ENCODE results near the gene COL23A1. TPM values are rescaled to one million over a fixed set of nuclear protein-coding genes. Genes with fewer than 3 reads are reported as not detected.
"Not testable (repeated sequence)": the region's sequence is repeated elsewhere in the genome, so short reads cannot be mapped to it uniquely, and the experiment has no call there.

The COL23A1 gene
- total RNA-seq, 1 experiment from 2014 or later, result 21.7 TPM

DNA sequence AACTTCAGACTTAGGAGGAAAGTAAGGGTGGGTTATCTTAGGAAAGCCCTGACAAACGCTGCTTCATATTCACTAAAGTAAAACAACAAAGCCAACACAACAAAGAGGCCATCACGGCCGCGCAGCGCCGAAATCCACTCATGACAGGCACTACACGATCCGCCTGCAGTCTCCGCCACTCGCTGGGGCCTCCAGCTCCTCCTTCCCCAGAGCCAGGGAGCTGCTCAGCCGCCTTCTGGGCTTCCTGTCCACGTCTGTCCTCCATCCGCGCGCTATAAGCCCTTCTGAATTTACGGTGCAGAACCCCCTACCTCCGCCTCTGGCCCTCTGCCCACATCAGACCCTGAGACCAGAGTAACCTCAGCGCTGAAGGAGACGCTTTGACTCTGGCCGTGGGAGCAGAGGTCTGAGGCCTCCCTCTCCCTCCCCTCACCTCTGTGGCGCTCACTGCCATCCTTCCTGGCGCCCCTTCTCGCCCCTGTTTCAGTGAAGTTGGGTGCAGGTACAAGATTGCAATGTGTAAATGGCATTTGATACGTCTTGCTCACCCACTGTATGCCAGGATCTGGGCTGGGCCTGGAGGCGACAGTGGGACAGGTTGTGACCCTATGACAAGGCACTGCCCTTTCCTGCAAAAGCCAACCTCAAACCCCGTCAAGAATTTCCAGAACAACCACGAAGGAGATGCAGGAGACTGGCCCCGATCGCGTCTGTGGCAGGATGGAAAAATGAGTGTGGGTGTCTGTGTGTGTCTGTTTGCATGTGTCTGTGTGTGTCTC is 282.7 kb downstream of the COL23A1 start:
- no peak for DNase-seq (ENCODE audit: low read depth)

DNA sequence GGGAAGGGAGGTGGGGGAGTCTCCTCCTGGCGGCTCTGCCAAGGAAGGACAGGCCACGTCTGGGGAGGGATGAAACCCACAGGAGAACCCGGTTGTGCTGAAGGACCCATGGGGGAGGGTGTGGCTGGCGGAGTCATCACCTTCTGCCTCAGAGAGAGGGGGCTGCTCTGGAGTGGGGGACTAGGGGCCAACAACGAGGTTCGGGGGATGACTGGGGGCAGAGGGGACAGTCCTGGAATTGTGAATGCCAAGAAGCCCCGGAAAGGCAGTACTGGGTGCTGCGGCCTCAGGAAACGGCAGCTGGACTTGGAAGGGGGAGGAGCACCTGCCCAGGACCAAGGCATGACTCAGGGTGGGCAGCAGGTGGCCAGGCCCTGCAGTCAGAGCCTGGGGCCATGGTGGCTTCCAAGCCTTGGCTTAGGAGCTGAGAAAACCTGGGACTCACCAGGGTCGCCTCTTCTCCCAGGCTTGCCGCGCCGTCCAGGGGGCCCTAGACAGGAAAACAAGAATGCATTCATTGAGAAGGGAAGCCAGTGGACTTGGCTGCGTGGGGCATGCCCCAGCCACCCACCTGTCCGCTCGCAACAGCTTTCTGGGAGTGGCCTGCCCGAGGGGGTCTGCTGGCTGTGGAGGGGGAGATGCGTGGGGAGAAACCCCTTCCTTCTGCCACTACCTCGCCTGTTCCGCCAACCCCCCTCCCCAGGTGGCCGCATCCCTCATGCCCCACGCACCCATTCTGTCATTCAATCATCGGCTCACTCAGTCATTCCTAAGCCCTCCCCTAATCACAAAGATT is 283.6 kb downstream of the COL23A1 start:
- DNase-seq (ENCODE audit: low read depth), result no peak

DNA sequence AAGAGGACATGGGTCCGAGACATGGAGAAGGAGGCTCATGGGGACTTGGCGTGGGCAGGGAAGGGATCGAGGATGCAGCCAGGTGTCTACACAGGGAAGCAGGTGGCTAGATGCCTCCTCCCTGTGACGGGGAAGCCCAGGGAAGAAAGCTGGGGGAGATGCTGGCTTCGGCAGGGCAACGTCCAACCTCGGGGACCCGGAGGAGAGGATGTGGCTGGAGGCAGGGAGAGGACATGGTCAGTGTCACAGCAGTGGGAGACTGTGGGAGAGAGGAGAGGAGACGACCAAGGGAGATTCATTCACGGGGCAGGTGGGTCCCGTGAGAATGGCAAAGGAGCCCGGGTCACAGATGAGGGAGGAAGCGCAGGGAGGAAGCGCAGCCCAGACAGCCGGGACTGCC is 284.4 kb downstream of the COL23A1 start:
- DNase-seq (ENCODE audit: low read depth), result no peak

DNA sequence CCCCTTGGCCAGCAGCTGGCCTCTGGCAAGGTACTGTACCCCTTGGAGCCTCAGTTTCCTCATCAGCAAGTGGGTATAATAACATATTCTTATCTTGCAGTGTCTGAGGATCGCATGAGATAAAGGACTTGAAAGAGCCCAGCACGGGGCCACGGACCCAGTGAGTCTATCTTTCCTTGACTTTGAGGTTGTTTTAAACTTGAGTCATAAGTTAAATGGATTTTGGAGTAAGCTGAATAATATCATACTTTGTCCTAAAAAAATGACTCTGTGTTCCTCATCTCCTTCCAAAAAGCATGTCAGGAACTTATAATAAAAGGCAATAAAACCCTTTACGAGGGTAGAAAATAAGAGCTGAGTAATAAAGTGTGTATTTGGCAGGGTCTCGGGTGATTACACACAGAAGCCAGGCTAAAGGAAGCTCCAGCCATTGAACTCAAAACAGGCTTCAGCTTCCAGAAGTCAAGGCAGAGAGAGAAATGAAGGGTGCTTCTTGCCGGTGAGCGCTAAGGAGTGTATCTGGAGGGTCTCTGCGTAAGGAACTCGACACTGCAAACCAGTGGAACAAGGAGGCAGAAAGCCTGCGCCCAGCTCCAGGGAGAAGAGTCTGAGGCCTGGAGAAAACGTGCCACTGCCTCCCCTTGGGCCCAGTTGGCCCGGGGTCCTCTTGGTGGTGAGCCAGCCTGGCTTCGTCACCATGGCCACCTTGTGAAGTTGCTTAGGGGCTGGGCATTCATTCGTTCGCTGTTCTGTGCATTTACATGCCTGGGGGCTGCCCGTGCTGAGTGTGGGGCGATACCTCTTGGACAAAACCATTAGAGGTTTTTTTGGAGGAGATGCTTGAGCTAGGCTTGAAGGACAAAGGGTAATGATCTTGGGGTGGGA is 285.2 kb downstream of the COL23A1 start:
- no peak for DNase-seq (ENCODE audit: low read depth)

DNA sequence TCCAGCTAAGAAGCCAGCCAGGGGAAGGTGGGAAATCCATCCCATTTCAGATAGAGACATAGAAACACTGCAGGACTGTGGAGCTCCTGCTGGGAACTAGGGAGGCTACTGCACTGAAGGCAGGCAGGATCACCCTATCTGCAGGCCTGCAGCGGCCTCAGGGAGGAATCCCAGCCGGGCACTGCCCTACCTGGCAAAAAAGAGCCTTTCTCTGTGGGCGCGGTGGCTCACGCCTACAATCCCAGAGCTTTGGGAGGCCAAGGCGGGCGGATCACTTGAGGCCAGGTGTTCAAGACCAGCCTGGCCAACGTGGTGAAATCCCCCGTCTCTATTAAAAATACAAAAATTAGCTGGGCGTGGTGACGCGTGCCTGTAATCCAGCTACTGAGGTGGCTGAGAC is 286.2 kb downstream of the COL23A1 start:
- no peak for DNase-seq (ENCODE audit: low read depth)

DNA sequence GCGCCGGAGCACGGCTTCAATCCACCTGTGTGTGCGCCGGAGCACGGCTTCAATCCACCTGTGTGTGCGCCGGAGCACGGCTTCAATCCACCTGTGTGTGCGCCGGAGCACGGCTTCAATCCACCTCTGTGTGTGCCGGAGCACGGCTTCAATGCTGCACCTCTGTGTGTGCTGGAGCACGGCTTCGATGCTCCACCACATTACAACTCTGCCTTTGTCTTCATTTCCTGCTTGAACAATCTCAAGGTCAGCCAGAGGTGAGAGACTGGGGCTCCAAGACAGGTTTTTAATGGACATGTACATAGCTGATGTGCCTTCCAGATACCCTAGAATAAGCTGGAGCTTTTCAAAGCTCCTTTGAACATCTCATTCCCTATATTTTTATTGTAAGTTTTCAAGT is 287.9 kb downstream of the COL23A1 start:
- not testable (repeated sequence) for DNase-seq (ENCODE audit: low read depth)

DNA sequence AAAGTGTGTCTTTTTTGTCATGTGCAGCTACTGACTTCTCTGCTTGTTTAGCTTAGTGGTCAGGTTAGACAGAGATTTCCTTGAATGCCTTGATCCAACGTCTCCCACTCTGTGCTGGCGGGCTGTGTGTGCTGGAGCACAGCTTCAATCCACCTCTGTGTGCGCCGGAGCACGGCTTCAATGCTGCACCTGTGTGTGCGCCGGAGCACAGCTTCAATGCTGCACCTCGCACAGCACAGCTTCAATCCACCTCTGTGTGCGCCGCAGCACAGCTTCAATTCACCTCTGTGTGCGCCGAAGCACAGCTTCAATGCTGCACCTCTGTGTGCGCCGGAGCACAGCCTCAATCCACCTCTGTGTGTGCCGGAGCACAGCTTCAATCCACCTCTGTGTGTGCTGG is 288.6 kb downstream of the COL23A1 start:
- no peak for DNase-seq (ENCODE audit: low read depth)

DNA sequence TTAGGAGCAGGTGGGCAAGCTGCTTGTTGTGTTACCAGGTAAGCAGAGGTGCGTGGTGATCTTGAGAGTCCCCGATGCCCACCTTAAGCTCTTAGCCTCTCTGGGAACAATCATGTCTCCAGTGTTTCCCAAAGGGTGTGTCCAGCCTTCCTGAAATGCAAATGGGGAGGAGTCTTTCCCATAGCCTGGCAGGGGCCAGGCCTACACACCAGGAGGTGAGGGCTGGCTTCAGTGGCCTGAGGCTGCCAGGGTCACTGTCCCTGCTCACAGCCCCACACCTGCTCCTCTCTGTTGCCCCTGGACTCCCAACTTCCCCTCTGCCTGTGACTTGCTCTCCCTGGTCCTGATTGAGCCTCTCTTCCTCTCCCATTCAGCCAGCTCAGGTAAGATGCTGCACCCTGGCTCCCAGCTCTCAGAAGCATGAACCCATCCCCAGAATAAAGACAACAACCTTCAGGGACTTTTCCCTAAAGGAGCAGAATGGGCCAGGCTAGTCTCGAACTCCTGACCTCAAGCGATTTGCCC is 291.8 kb downstream of the COL23A1 start:
- no peak for DNase-seq (ENCODE audit: low read depth)

DNA sequence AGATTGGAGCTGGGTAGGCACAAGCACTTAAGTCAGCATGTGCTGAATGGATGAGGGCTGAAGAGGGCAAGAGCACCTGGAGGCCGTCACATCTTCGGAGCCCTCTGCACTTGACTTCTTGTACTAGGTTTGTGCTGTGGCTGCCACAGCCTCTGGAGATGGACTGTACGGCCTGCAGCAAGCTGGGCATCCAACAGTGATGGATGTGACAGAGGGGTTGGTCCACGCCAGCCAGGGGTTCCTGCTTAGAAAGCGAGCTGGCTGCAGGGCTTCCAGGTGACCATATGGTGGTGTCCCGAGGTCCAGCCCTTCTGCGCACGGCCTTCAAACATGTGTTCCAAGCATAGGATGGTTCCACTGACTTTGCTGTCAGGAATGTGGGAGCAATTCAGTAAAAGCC is 292.4 kb downstream of the COL23A1 start:
- no peak for DNase-seq (ENCODE audit: low read depth)

DNA sequence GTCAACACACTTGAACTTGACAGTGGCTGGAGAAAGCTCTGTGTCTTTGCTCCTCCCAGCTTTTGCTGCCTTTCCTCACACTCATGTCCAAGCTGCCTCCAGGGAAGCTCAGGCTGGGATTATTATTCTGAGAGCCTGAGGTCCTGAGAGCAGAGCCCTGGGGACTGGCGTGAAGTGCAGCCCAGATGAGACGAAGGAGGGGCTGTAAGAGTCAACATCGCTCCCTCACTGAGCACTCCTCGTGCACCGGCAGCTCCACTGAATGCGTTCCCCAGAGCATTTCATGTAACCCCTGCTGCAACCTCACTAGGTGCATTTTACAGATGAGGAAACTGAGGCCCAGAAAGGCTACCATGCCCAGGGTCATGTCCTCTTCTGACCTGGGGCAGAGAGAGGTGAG is 294.1 kb downstream of the COL23A1 start:
- no peak for DNase-seq (ENCODE audit: low read depth)

DNA sequence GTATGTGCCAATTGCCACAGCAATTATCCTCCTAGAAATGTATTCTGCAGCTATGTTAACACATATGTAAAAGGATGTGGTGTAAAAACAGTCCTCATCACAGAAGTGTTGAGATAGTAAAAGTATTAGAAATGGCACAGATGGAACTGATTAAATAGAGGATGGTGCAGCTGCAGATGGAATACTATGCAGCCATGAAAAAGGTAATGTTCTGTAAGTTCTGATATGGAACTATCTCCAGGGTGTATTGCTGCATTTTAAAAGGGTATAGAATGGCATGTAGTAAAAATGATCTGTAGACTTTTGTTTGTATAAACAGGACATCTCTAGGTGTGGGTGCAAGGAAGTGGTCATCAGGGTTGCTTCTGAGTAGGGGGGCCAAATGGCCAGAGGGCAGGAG is 294.6 kb downstream of the COL23A1 start:
- DNase-seq (ENCODE audit: low read depth), result no peak

DNA sequence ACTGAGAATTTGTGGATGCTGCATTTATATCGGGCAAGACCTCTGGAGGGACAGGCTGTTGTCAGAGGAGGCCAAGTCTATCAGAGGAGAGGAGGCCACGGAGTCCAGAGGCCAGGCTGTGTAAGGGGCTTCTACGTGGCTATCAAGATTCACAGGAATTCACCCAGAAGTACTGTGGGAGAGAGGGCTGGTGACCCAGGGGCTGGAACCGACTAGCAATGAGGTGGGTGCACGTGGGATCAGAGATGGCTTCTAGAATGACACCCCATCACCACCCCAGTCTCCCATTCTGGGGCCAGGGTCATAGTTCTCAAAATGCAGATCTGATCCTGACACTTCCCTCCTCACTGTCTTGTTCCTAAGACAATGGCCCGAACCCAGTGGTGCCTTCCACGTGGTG is 296.4 kb downstream of the COL23A1 start:
- DNase-seq (ENCODE audit: low read depth), result no peak

DNA sequence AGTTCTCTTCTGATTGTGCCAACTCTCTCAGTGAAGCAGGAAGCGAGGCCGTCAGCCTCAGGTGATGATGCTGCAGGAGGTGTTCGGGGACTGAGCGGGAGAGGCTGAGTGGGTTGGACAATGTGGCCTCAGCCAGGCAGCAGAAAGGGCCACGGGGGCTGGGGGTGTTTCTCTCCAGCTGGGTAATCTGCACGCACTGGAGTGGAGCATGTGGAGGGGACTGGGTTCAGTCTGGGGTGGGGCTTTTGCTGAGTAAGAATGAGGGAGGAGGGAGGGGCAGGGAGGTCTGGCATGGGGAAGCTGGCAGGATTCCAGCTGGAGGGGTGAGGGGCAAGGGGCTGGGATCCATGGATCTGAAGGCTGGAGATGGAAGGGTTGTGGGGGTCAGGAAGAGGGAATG is 296.8 kb downstream of the COL23A1 start:
- DNase-seq (ENCODE audit: low read depth), result no peak

DNA sequence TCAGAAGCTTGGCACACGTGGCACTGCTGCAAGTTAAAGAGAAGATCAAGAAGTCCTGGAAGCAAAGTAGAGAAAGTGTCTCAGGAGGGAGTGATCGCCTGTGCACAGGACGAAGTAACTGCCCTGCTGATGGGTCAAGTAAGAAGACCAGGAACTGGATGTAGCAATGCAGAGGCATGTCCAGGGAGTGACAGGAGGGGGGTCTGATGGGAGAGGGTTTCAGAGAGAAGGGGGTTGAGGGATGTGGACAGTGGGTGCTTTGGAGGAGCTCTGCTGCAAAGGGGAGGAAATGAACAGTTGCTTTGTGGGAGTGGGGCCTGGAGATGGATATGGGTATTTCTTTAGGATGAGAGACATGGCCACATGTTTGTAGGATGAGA is 297.4 kb downstream of the COL23A1 start:
- no peak for DNase-seq (ENCODE audit: low read depth)

DNA sequence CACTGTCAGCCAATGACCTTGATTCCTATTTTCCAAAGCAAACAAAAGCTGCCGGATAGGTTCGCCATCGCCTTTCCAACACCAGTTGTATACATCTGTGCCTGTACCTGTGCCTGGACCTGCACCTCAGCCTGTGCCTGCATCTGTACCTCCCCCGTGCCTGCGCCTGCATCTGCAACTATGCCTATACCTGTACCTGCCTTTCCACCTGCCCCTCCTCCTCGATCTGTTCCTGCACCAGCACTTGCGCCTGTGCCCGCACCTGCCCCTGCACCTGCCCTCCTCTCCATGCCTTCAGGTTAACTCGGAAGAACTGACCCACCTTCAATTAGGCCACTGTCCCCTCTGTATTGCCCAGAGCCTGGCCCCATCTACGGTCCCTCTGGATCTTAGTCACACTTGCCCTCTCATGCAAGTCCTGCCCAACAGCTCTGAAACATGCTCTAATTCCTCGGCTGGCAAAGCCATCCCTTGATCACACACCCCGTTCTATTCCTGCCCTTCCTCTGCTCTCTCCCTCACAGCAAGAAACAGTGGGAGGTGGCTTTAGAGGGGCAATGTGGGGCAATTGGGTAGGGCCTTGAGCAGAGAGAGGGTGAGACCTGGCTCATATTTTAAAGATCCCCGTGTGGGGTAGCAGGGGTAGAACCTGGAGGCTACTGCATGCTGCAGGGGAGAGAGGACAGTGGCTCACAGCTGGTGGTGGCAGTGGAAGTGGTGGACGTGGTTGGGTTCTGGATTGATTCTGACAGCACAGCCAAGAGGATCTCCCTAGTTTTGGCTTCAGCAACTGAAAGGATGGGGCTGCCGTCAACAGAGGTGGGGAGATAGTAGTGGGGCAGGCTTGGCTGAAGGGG is 298.0 kb downstream of the COL23A1 start:
- DNase-seq (ENCODE audit: low read depth), result no peak

DNA sequence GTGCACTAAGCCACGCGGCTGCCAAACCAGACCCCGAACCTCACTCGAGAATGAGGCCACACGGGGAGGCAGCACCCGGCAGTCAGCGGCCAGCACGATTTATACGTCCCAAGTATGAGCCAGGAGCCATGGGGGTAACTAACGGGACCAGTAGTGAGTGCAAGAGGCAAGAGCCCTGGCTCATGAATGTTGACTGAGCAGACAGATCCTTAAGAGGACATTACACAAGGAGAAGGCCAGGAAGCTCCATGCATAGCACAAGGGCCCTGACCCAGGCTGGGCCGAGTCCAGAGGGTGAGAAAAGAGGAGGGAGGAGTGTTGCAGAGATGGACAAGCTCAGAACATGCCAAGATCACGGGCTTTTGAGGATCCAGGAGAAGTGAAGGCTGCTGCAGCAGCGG is 299.0 kb downstream of the COL23A1 start:
- DNase-seq (ENCODE audit: low read depth), result no peak

DNA sequence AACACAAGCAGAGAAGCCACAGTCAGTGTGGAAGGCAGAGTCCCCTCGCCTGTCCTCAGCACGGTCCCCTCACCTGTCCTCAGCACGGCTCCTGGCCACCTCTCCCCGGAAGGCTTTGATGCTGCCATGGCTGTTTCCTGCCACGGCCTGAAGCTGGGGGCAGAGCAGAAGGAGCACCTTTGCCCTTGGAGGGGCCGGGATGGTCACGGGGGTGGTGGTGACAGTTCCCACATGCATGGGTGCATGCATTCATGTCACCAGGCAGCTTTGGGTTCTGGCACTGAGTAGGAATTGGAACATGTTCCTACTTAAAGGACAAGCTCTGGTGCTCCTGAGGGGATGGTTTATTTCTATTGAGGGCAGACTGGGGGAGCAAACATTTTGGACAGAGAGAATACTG is 299.8 kb downstream of the COL23A1 start:
- DNase-seq (ENCODE audit: low read depth), result no peak

DNA sequence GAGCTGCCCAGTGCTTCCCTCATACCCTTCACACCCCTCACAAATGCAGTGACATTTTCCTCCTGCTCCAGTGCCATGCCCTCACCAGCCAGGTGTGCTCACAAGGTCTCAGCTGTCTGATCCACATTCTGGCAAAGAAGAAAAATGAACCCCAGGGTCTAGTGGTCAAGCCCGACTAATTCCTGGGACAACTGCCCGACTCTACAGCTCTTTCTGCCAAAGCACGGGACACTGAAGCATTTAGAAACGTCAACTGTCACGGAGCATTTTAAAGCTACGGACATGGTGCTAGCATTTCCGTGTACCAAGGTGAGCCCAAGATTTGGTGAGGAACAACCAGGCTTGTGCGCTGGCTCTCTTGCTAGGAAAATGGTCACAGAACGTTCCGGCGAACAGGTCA is 300.8 kb downstream of the COL23A1 start:
- no peak for DNase-seq (ENCODE audit: low read depth)

DNA sequence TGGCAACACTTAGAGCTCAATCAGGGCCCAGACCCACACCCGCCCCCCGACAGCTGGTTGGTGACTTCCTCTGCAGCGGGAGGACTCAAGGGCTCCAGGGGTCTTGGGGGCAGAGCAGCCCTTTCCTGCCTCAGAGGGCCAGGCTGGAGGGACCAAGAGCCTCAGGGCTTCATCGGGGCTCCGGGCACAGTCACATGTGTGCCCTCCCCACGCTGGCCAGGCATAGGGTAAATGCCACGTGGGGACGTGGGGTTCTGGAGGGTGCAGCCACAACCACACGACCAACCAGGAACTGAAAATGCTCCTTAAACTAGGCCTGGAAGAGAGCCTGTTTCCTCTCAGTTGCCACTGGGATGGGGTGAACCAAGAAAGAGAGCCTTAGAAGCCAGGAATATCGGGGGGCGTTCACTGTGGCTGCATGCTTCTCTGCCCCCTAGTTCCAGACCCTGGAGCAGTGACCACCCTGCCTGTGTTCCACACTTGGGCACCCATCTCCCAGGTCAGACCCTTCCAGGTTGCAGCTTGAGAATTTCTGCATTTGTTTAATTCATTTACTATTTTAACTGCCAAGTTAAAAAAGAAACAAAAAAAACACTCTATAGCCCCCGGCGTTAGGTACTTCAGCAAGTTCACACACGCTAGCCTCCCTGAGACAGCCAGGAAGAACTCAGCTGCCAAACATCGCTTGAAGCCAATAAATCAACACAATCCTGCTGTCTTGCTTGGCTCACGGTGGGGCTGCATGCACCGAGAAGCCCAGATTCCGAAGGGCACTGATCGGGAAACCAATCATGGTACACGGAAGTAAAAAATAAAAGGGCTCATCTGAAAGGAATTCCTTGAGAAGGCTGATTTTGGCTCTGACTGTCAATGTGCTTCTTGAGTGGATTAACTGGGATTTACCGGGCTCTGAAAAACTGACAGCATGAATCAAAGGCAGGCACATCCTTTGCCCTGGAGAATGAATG is 301.5 kb downstream of the COL23A1 start:
- peak; percentile 64 for DNase-seq (ENCODE audit: low read depth)

DNA sequence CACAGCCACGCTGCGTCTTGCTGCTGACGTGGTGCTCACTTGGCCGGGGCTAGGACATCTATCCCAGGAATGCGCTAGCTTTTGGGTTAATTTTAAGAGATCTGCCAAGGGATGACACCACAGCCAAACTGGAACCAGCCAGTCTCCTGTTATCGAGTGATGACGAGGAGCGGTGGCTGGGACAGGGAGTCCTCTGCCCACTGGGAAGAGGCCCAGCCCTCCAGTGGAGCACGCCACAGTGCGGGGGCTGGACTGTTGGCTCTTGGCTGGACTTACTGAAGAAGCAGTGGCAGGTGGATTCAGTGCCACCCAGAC is 302.4 kb downstream of the COL23A1 start:
- no peak for DNase-seq (ENCODE audit: low read depth)

Data from Daoy (cell line).